Heart left ventricle (tissue), 13 donors: ENCODE data around the gene HERPUD1.

ENCODE experiments used
- POLR2A ChIP-seq, 2 donors: fragments of 450-650 bp; IDR thresholded peaks; one replicate each; pipeline ENCODE4 v1.6.1; 2017; ENCODE audit warnings: antibody characterized with exemption in 2 of 2, mild to moderate bottlenecking in 2 of 2, moderate library complexity in 2 of 2
- TF ChIP-seq, protein P1 (sequence below), 12 donors: fragments of 200-600 bp; sonication (generic) in 4 of 12; IDR thresholded peaks; one replicate each; pipeline versions ENCODE4 v1.5.0 to v1.8.0; 2018 to 2022; ENCODE audit warnings: antibody characterized with exemption in 12 of 12, mild to moderate bottlenecking in 5 of 12
- donor health status: ischemic (EF 13 %, LVEDD 7.1; RV severe dilation, severe dysfunction).
- donor health status: DM: no; HTN: yes; CAD: no.
- donor health status: DM: no; HTN: no; CAD: no.
- donor health status: ischemic (EF 25% LVEDD 6.9; RV normal size, moderate dysfunction).
- donor health status: ischemic (EF 25% LVEDD 5.7; RV mildly dilated, moderate dysfunction).
- donor health status: ischemic (EF 35%, LVEDD 5.7; RV mildly dilated, moderate dysfunction).
- donor health status: nonischemic (EF 11% LVEDD 7.7; RV severe dilation, severe dysfunction).
- donor health status: DM: yes; HTN: yes; CAD: no.
- donor health status: PGD.
- donor health status: ischemic (EF 29% LVEDD 5.4; RV normal size, mild dysfunction).
- donor health status: nonischemic (EF 23%, LVEDD 6.1; RV moderate dilation, normal function).

DNA sequence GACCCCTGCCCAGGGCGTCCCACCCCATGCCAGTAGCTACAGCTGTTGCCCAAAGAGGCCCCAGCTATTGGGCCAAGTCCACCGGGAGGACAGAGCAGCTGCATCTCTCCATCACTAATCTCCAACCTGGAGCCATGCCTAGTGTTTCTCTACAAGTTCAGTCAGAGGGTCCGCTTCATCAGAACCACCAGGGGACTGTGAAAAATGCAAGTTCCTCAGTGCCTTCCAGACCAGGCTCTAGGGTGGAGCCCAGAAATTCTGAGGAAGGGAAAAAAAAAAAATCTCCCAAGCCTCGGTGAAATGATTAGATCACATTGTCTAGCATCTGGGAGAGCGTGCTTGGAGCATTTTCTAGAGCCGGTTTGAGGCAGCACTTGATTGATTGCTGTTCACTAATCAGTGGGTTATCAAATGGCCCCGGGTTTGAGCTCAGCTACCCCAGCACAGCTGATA lies 22.4 kb upstream of the HERPUD1 start:
- TF ChIP-seq, protein P1, sequence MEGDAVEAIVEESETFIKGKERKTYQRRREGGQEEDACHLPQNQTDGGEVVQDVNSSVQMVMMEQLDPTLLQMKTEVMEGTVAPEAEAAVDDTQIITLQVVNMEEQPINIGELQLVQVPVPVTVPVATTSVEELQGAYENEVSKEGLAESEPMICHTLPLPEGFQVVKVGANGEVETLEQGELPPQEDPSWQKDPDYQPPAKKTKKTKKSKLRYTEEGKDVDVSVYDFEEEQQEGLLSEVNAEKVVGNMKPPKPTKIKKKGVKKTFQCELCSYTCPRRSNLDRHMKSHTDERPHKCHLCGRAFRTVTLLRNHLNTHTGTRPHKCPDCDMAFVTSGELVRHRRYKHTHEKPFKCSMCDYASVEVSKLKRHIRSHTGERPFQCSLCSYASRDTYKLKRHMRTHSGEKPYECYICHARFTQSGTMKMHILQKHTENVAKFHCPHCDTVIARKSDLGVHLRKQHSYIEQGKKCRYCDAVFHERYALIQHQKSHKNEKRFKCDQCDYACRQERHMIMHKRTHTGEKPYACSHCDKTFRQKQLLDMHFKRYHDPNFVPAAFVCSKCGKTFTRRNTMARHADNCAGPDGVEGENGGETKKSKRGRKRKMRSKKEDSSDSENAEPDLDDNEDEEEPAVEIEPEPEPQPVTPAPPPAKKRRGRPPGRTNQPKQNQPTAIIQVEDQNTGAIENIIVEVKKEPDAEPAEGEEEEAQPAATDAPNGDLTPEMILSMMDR (IDR thresholded peaks at IDR 0.05), result no peak
- TF ChIP-seq POLR2A (IDR thresholded peaks at IDR 0.05), result no peak
